CD4-positive, alpha-beta memory T cell (primary cell): Measurements from ENCODE around the gene GRAP. TPM values are rescaled to one million over a fixed set of nuclear protein-coding genes. Genes with fewer than 3 reads are reported as not detected.
"Not testable (repeated sequence)": the region's sequence is repeated elsewhere in the genome, so short reads cannot be mapped to it uniquely, and the experiment has no call there.

Experiments
- CTCF ChIA-PET: fragments of 350-600 bp; sonication (Branson Sonifier 250); formaldehyde crosslinking; loops from one replicate; lab custom pipeline; 2021; ENCODE audit warnings: inconsistent platforms; ENCODE audit not compliant: partially characterized antibody; lab: Charles Lee
- POLR2A ChIA-PET: fragments of 350-600 bp; sonication (Branson Sonifier 250); formaldehyde crosslinking; loops from one replicate; lab custom pipeline; 2021; ENCODE audit not compliant: partially characterized antibody; lab: Charles Lee
- DNase-seq, 5 donors: peaks; one replicate each; pipeline versions ENCODE4 v3.0.0 to v3.0.0-alpha.2; 2020 to 2022; ENCODE audit warnings: mixed read lengths in 1 of 5
- H3K27ac ChIP-seq: one replicate; pipeline ENCODE4 v1.7.0; 2013; ENCODE audit warnings: low read depth, low read length
- H3K27me3 ChIP-seq: 2 replicates; pipeline ENCODE4 v1.7.0; 2013; ENCODE audit warnings: mild to moderate bottlenecking, low read length, moderate library complexity; ENCODE audit not compliant: insufficient read depth
- H3K36me3 ChIP-seq: 2 replicates; pipeline ENCODE4 v1.7.0; 2013; ENCODE audit warnings: mild to moderate bottlenecking, low read length, moderate library complexity; ENCODE audit not compliant: insufficient read depth
- H3K4me1 ChIP-seq: 2 replicates; pipeline ENCODE4 v1.7.0; 2013; ENCODE audit warnings: mild to moderate bottlenecking, low read length, moderate library complexity; ENCODE audit not compliant: insufficient read depth
- H3K4me3 ChIP-seq, 2 donors: one replicate each; pipeline ENCODE4 v1.7.0; 2013; ENCODE audit warnings: low read length in 2 of 2, mild to moderate bottlenecking in 1 of 2
- H3K9me3 ChIP-seq, 2 donors: one replicate each; pipeline ENCODE4 v1.7.0; 2013; ENCODE audit warnings: low read length in 2 of 2, control low read depth in 1 of 2; ENCODE audit not compliant: control insufficient read depth in 1 of 2
- H3K27ac Mint-ChIP-seq, 7 donors: one replicate each; pipeline ENCODE4 v1.8.0; 2020 to 2021; ENCODE audit warnings: mixed read lengths in 7 of 7, mild to moderate bottlenecking in 6 of 7, inconsistent platforms in 3 of 7, moderate library complexity in 3 of 7
- H3K27me3 Mint-ChIP-seq, 2 donors: one replicate each; pipeline ENCODE4 v1.8.0; 2020 to 2021; ENCODE audit warnings: mixed read lengths in 2 of 2
- H3K36me3 Mint-ChIP-seq, 2 donors: one replicate each; pipeline ENCODE4 v1.8.0; 2020 to 2021; ENCODE audit warnings: mixed read lengths in 2 of 2, inconsistent platforms in 1 of 2, mild to moderate bottlenecking in 1 of 2
- H3K4me1 Mint-ChIP-seq, 4 donors: one replicate each; pipeline ENCODE4 v1.8.0; 2020 to 2021; ENCODE audit warnings: mixed read lengths in 4 of 4, mild to moderate bottlenecking in 1 of 4
- H3K4me3 Mint-ChIP-seq, 8 donors: one replicate each; pipeline ENCODE4 v1.8.0; 2020 to 2021; ENCODE audit warnings: mixed read lengths in 8 of 8, mild to moderate bottlenecking in 7 of 8, moderate library complexity in 6 of 8, inconsistent platforms in 3 of 8
- H3K9me3 Mint-ChIP-seq, 8 donors: one replicate each; pipeline ENCODE4 v1.8.0; 2020 to 2021; ENCODE audit warnings: mixed read lengths in 8 of 8, mild to moderate bottlenecking in 5 of 8, inconsistent platforms in 3 of 8, moderate library complexity in 1 of 8
- intact Hi-C: fragments of 100-400 bp; cut with micrococcal nuclease; formaldehyde crosslinking; loops from one replicate; pipeline ENCODE4 v1.15.1; 2023
- polyA plus RNA-seq, 2 donors: library from polyadenylated mRNA; unstranded; fragments of 300-500 nt; fragmentation: Illumina TruSeq; gene quantifications; one replicate each; pipeline ENCODE4 v1.2.3, GENCODE V29; 2021
- total RNA-seq, 2 experiments: library from RNA; stranded (reverse); gene quantifications; one replicate each; pipeline ENCODE4 v1.2.3, GENCODE V29; 2021

The GRAP gene
- total and polyA plus RNA-seq, 4 experiments from 2014 or later: 61.6 to 75.8 (median 66.6) TPM

DNA sequence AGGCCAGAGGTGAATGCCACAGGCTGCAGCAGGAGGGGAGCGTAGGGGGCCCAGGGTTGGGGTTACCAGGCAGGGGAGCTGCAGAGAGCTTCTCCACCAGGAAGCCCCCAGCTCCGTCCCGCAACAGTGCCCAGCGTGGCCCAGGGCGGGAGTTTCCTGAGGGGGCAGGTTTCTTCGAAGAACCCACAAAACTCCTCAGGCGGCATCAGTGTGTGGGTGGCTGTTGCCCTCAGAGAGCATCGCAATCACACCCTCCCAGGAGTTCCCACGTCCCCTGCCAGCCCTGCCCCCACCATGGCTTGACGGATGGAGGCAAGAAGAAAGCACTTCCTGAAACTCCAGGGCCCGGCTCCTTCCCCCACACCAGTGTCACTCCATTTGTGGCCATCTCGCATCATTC lies 8.0 kb downstream of the GRAP start:
- CTCF ChIA-PET, H3K4me3 Mint-ChIP-seq, H3K4me3 ChIP-seq, H3K4me1 Mint-ChIP-seq, H3K27me3 Mint-ChIP-seq, DNase-seq, H3K27ac ChIP-seq, H3K9me3 ChIP-seq, H3K36me3 ChIP-seq, H3K27ac Mint-ChIP-seq, H3K4me1 ChIP-seq, H3K9me3 Mint-ChIP-seq, H3K27me3 ChIP-seq, POLR2A ChIA-PET, intact Hi-C loops, H3K36me3 Mint-ChIP-seq: not testable (repeated sequence)

DNA sequence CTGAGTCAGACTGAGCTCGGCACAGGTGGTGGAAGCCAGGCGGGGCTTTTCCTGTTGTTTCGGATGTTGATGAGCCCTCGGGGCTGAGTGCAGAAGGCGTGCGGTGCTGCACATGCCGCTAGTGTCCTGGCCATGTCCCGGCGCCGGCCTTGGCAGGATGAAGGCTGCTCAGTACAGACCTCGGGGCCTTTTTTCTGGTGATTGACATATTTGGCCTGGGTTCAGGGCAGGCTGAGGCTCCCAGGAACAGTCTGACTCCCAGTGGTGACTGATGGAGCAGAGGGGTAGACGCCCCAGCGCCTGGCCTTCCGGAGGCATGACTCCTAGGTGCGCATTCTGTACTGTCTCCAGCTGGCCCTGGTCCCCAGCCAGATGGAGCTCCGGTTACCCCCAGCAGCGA lies 8.8 kb downstream of the GRAP start:
- H3K27me3 Mint-ChIP-seq, H3K4me3 ChIP-seq, intact Hi-C loops, H3K27me3 ChIP-seq, H3K9me3 ChIP-seq, H3K27ac Mint-ChIP-seq, POLR2A ChIA-PET, H3K36me3 Mint-ChIP-seq, H3K36me3 ChIP-seq, H3K9me3 Mint-ChIP-seq, H3K4me1 ChIP-seq, DNase-seq, H3K4me1 Mint-ChIP-seq, H3K4me3 Mint-ChIP-seq, CTCF ChIA-PET, H3K27ac ChIP-seq: not testable (repeated sequence)

DNA sequence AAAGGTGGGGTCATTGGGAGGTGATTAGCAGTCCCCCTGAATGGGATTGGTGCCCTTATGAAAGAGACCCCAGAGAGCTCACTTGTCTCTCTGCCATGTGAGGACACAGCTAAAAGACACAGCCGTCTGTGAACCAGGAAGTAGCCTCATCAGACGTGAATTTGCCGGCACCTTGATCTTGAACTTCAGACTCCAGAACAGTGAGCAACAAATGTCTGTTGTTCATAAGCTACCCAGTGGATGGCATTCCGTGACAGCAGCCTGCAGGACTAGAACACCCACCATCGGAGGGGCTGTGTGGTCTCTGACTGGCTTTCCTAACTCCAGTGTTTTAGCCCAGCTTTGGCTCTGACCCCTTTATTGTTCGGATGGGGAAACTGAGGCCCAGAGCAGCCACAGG lies 9.2 kb downstream of the GRAP start:
- H3K4me3 Mint-ChIP-seq, POLR2A ChIA-PET, H3K27me3 ChIP-seq, CTCF ChIA-PET, H3K27ac ChIP-seq, H3K27me3 Mint-ChIP-seq, intact Hi-C loops, H3K9me3 Mint-ChIP-seq, H3K4me3 ChIP-seq, H3K36me3 ChIP-seq, DNase-seq, H3K36me3 Mint-ChIP-seq, H3K9me3 ChIP-seq, H3K4me1 ChIP-seq, H3K27ac Mint-ChIP-seq, H3K4me1 Mint-ChIP-seq: not testable (repeated sequence)

DNA sequence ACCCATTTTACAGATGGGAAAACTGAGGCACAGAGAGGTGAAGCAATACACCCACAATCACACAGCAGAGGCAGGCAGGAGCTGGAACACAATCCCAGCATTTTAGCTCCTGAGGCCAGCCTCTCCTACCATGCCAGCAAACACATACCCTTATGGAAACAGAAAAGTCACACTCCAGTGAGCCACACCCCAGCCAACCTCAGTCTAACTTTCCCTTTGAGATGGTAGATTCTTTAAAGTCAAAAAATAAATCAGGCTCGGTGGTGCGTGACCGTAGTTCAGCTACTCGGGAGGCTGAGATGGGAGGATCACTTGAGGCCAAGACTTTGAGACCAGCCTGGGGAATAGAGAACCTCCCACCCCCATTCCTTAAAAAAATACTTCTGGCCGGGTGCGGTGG lies 10.6 kb downstream of the GRAP start:
- H3K27ac ChIP-seq, H3K4me1 ChIP-seq, H3K4me3 ChIP-seq, H3K4me1 Mint-ChIP-seq, intact Hi-C loops, CTCF ChIA-PET, H3K4me3 Mint-ChIP-seq, DNase-seq, H3K36me3 ChIP-seq, H3K36me3 Mint-ChIP-seq, POLR2A ChIA-PET, H3K27me3 ChIP-seq, H3K27ac Mint-ChIP-seq, H3K9me3 ChIP-seq, H3K9me3 Mint-ChIP-seq, H3K27me3 Mint-ChIP-seq: not testable (repeated sequence)

DNA sequence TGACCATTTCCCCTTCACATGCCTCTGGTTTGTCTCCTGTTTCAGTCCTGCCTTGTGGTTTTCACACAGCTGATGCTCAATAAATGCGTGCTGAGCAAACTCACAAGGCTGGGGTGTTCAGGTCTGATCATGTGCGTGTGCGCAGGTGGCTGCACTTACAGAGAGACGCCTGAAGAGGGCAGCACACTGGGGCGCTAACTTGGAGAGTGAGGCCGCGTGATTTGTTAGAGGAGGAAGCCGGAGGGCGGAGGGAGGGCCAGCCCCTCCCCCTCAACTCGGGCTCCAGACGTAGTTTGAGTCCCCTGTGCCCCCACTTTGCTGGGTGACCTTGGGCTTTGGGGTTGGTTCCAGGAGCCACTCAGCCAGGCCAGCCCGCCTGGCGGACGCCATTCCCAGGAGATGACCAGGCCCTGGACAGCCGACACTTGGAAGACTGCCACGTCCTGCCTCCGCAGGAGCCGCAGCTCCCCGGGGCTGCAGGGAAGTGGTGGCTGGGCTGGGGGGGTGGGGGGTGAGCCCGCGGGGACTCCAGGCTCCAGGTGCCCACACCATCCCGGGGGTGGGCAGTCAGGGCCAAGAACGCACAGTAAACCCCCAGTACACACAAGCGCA lies 14.3 kb downstream of the GRAP start:
- not testable (repeated sequence) for H3K4me3 Mint-ChIP-seq

DNA sequence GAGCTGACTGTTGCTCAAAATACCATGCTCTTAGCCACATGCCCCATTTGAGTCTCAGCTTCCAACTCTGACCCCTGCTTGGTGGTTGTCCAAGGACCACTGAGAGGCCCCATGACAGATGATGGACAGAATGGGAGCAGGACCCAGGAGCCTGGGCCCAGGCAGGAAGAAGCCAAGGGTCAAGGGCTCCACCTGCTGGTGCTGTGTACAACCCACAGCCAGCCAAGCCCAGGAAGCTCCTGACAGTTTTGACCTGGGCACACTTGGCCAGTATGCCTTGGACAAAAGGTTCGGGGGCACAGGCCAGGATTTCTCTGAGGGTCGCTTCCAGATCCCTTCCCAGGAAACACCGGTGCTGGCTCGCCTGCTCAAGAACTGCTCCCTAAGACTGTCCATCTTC lies 15.0 kb downstream of the GRAP start:
- H3K27ac Mint-ChIP-seq, H3K4me3 Mint-ChIP-seq, H3K27me3 ChIP-seq, H3K4me1 Mint-ChIP-seq, H3K4me1 ChIP-seq, H3K36me3 ChIP-seq, H3K4me3 ChIP-seq, H3K9me3 ChIP-seq, H3K27me3 Mint-ChIP-seq, POLR2A ChIA-PET, H3K36me3 Mint-ChIP-seq, CTCF ChIA-PET, intact Hi-C loops, H3K27ac ChIP-seq, H3K9me3 Mint-ChIP-seq: not testable (repeated sequence)
- peak in 3 of 5 donors; percentile 19 to 39 (median 28) for DNase-seq

More for the DNA sequence above, 14.3 kb downstream of the GRAP start:
- H3K9me3 ChIP-seq, POLR2A ChIA-PET, H3K27me3 ChIP-seq, H3K4me3 ChIP-seq, H3K27me3 Mint-ChIP-seq, H3K27ac ChIP-seq, H3K9me3 Mint-ChIP-seq, H3K27ac Mint-ChIP-seq, intact Hi-C loops, H3K36me3 ChIP-seq, DNase-seq, H3K4me1 Mint-ChIP-seq, CTCF ChIA-PET, H3K4me1 ChIP-seq, H3K36me3 Mint-ChIP-seq: not testable (repeated sequence)

DNA sequence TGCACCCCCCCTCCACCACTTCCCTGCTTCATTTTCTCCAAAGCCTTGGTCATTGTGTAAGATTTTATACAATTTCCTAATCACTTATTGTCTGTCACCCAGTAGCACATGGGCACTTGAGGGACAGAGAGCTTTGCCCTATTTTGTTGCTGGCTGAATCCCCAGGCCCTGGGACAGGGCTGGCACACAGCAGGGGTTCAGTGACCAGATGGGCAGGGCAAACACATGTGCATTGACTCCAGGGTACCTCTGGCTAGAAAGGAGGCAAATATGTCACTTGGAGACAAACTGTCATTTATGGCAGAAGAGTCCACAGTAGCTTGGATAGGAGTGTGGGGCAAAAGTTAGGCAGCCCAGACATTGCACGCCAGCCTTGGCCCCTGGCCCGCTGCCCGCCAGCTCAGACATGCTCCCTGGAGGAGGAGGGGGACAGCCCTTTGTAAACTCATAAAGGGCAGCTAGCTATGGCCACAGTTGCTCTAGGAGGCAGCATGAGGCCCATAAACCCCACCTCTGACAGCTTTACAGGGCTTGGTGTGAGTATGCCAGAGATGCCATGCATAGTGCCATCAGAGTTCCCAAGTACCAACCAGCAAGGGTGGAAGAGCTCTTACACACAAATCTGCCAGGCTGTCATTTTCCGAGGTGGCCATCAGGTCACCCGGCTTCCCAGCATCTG lies 15.8 kb downstream of the GRAP start:
- POLR2A ChIA-PET, H3K4me3 Mint-ChIP-seq, H3K9me3 ChIP-seq, H3K36me3 Mint-ChIP-seq, intact Hi-C loops, DNase-seq, H3K27me3 ChIP-seq, CTCF ChIA-PET, H3K4me1 ChIP-seq, H3K36me3 ChIP-seq, H3K27ac Mint-ChIP-seq, H3K27me3 Mint-ChIP-seq, H3K4me3 ChIP-seq, H3K27ac ChIP-seq, H3K9me3 Mint-ChIP-seq, H3K4me1 Mint-ChIP-seq: not testable (repeated sequence)

DNA sequence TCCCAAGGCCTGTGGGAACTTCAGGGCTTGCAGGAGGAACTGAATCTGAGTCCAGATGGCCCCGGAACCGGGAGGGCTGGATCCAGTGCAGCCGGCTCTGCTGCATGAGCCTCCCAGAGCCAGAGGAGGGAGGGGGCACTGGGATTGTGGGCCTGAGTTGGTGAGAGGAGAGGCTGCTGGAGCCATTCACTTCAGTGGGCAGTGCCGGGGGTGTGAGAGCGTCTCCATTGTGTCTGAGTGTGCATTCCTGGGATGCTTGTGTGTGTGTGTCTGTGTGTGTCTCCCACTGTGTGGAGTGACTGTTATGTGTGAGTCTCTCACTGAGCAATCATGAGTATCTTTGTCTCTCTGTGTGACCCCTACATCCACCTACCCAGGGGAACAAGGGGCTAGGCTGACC lies 17.0 kb downstream of the GRAP start:
- POLR2A ChIA-PET, H3K36me3 Mint-ChIP-seq, H3K4me3 ChIP-seq, H3K4me1 Mint-ChIP-seq, H3K36me3 ChIP-seq, H3K9me3 ChIP-seq, H3K4me1 ChIP-seq, DNase-seq, H3K27ac Mint-ChIP-seq, H3K27me3 Mint-ChIP-seq, H3K27ac ChIP-seq, intact Hi-C loops, H3K4me3 Mint-ChIP-seq, H3K27me3 ChIP-seq, H3K9me3 Mint-ChIP-seq, CTCF ChIA-PET: not testable (repeated sequence)
